ENCODE measurements around the gene CCDC50.

CCDC50 gene, protein sequence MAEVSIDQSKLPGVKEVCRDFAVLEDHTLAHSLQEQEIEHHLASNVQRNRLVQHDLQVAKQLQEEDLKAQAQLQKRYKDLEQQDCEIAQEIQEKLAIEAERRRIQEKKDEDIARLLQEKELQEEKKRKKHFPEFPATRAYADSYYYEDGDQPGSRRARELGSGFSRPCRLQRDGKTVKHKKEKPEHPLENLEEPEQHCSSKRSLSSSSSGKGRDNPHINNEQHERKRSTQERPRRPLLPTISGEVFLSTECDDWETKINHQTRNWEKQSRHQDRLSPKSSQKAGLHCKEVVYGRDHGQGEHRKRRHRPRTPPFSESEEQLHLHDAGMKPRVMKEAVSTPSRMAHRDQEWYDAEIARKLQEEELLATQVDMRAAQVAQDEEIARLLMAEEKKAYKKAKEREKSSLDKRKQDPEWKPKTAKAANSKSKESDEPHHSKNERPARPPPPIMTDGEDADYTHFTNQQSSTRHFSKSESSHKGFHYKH

DNA sequence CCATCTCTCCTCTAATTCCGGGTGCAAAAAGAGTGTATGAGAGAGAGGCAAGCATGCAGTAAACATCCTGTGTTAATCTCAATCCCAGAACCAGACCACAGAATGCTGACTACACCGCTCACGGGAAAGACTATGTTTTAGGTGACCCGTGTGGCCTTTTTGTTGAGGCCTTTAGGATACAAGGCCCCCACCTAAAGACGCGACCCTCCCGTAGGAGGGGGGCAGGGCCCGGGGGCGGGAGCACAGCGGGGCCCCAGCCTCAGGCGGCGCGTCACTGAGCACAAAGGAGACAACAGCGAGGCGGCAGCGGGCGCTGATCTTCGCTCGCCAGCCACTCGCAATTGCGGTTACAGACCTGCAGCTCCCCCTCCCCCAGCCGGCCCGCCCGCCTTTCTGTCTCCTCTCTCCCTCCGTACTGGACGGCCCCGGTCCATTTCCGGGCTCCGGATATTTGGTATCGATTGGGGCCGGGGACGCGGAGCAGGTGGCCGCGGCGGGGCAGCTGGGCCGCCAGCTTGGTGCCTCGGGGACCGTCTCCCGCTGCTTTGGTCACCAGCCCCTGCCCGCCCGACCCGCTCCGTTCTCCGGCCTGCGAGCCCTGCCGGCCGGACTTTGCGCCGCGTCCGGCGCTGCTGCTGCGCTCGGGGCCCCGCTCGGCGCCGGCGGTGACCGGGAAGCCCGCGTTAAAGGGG lies at the start of gene CCDC50:
Gene CCDC50 (plus strand): TSS at position 433 of the 692 bp plus-strand sequence. CDS start 281 bp downstream, outside the sequence.
- DNase-seq, result peak; percentile 91

DNA sequence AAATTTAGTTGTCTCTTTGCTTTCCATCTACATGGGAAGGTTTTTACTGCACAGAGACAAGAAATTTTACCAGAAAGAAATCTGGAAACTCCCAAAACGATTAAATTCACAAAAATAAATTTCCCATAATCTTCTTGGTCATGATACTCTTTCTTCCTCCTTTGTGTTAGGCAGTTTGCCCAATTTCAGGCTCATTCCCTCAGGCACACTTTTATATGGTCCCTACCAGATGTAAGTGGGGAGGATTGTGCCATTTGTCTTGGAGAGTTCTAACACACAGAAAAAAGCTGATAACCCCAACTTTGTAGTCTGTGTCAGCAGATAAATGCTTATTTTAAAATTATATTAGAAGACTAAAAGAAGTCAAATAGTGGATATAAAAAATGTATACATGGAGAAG lies 49.1 kb upstream of the CCDC50 start:
- DNase-seq, result no peak

DNA sequence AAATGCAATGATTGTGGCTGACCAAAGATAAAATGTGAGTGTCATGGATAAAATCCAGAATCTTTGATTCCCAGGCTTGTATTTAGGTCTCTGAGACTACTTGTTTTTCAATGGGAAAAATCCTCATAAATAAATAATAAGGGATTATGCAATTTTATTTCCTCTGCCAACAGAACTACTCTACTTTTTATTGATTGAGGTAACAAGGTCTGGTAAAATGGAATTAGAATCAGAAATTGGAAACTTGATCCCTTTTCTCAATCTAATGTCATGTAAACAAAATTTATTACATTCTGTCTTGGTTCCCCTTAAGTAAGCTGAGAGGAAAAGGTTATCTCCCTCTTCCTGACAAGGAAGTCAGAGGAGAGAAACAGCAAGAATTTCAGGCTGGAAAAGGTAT lies 48.3 kb upstream of the CCDC50 start:
- no peak for DNase-seq

DNA sequence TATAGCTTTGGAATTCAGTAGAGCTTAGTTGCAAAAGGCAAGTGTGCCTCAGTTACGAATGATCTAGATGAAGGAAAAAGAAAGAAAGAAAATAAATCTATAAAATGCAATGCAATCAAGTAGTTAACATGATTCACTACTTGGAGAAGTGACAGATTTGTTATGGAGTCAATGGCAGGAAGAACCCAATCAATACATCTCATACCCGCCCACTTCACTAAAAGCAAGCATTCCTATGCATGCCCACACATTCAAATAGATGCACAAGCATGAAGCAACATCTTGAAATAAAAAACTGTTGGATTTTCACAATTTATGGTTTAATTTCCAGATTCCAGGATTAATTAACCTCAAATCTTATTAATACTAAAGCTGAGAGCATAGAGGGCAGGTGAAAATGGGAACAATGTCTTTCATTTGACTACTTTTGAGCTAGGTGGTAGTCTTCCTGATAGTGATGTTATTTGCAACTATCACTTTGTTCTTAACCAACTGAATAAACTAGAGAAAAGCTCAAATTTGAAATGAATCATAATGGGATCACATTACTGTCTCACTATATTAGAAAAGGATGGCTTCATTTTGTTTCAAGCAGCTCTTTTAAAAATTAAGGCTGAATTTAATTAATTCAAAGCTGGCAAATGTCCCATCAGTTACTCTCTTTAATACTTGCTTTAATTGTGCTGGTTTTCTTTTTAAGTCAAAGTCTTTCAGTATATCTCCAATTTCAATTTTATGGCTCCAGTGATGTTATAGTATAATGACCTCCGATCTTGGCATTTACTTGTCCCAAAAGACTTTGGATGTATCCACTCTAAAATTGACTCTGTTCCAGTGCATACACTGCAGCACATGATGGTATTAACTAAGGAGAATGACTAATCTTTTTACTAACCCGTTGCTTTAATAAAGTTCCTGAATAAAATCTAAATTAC lies 46.7 kb upstream of the CCDC50 start:
- no peak for DNase-seq

DNA sequence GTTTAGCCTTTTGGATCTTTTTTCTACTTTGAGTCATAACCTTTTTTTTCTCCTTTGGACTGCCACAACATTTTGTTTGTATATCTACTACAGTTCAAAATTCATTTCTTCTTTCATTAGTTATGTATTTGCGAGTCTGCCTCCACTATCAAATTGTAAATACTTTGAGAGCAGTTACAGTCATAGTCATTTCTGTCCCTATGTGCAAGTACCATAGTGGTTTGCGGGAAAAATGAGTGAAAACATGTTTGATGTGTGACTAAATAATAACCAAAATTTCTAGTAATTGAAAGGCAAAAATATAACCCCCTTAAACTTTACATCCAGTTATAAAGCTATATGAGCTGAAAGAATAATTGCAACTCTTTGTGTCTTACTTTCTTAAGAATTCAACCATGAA lies 45.8 kb upstream of the CCDC50 start:
- DNase-seq, result no peak

DNA sequence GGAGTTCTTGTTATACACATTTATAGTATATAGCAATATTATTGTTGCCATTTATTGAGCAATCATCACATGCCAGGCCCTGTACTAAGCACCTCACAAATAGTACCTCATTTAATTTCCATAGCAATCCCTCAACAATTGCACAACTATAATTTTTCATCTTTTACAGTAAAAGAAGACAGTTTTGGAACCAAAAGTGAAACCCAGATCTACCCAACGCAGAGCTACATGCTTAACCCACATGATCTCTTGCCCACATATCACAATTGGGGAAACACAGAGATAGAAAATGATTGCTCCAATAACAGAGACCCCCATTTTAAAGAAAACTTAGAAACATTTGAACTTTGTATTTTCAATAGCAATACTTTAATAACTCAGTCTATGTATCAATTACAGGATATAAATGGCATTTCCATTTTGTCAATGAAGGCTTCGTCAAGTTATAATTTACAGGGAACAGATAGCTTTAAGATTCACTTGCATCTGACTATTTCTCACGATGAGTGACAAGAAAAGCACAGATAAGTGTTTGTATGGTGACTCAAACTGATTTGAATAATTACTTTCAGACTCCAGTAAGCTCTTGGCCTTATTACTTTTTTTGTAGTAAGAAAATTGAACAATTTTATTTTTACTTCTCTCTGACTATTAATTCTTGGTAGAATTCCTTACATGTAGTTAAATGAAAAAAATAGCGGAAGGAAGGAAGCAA lies 38.7 kb upstream of the CCDC50 start:
- DNase-seq, result no peak

DNA sequence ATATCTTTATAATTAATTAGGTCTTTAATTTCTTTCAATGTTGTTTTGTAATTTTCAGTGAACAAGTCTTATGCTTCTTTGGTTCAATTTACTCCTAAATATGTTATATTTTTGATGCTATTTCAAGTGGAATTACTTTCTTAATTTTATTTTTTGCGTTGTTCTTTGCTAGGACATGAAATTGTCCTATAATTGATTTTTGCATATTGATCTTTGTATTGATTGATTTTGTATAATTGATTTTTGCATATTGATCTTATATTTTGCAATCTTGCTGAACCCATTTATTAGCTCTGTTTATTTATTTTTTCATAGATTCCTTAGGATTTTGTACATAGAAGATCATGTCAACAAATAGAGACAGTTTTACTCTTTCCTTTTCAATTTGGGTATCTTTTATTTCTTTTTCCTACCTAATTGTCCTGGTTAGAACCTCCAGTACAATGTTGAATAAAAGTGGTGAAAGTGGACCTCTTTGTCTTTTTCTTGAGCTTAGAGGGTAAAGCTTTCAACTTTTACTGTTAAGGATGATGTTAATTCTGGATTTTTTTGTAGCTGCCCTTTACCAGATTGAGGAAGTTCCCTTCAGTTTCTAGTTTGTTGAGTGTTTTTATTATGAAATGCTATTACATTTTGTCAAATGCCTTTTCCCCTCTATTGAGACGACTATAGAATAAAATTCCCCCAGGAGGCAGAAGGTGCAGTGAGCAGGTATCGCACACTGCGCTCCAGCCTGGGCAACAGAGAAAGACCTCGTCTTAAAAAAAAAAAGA lies 36.8 kb upstream of the CCDC50 start:
- DNase-seq, result no peak

DNA sequence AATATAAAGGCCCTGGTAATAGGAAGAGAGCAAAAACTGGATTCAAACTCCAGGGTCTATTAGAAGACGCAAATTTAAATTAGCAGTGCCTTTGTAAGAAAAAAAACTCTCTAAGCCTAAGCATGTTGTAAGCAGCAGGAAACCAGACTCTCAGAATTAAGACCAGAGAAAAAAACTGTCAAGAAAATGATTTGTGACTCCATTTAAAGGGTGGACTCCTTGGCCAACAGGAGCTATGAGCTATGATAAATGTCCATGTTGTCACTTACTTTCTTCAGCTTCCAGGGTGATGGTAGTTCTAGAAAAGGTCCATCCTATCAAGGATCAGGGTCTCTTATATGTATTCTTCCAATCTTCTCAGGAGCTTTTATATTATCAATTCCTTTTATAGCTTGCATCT lies 34.9 kb upstream of the CCDC50 start:
- no peak for DNase-seq

DNA sequence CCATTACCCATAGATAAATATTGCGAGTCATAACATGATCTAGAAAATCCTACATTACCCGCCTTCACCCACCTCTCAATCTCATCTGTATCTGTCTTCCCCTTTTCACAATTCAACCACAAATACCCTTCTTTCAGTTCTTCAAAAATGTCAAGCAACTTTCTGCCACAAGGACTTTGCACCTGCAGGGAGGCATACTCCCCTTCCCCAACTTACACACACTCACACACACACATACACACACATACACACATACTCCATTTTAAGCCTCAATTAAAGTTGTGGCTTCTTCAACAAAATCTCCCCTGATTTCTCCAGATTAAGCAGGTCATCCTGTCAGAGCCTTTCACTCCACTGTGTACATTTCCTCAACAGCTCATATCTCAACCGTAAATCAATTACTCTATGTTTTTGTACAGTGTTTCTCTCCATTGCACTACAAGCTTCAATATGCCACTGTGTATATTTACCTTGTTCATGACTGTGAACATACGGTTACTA lies 33.1 kb upstream of the CCDC50 start:
- no peak for DNase-seq

DNA sequence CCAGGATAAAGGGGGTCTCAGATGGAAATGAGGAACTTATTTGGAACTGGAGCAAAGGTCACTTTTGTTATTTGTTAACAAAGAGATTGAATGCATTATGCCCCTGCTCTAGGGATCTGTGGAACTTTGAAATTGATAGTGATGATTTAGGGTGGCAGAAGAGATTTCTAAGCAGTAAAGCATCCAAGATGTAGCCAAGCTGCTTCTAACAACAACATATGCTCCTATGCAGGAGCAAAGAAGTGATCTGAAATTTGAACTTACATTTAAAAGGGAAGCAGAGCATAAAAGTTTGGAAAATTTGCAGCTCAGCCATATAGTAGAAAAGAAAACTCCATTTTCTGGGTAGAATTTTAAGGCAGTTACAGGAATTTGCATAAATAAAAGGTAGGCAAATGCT lies 30.3 kb upstream of the CCDC50 start:
- no peak for DNase-seq

DNA sequence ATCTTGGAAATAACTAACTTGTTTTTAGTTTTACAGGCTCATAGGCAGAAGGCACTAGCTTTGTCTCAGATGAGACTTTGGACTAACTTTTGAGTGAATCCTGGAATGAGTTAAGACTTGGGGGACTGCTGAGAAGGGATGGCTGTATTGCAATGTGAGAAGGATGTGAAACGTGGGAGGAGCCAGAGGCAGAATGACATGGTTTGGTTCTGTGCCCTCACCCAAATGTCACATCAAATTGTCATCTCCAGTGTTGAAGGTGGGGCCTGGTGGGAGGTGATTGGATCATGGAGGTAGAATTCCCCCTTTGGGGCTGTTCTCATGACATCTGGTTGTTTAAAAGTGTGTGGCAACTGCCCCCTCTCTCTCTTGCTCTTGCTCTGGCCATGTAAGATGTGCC lies 28.8 kb upstream of the CCDC50 start:
- DNase-seq, result no peak

DNA sequence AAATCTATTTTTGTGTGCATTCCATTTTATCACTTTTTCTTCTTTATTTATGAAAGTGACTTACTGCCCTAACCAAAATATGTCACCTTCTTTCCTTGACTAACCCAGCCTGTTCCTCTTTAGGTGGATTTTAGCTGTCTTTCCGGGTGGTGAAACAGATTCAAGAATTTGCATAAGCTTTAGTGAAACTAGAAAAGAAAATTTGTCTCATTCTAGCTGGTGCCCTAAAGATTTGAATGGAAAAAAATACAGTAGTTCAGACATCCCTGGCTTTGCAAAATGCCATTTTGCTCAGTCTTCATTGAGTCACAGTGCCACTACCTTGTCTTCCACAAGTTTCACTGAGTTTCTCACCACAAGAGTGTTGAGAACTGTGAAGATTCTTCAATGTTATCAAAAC lies 28.2 kb upstream of the CCDC50 start:
- DNase-seq, result no peak

DNA sequence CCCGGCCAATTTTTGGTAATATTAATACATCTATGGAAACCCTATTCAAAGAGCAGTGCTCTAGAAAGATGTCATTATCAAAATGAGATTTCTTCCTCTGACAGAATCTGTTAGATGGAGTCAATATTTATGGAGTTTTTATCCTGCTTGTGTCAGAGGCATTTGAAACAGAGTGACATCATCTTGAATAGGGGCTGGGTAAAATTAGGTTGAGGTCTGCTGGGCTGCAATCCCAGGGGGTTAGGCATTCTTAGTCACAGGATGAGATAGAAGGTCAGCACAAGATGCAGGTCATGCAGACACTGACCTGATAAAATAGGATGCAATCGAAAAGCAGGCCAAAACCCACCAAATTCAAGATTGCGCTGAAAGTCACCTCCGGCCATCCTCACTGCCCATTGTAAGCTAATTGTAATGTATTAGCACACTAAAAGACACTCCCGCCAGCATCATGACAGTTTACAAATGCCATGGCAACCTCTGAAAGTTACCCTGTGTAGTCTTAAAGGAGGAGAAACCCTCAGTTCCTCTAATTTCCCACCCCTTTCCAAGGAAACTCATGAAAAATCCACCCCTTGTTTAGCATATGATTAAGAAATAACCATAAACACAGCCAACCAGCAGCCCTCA lies 27.3 kb upstream of the CCDC50 start:
- no peak for DNase-seq

DNA sequence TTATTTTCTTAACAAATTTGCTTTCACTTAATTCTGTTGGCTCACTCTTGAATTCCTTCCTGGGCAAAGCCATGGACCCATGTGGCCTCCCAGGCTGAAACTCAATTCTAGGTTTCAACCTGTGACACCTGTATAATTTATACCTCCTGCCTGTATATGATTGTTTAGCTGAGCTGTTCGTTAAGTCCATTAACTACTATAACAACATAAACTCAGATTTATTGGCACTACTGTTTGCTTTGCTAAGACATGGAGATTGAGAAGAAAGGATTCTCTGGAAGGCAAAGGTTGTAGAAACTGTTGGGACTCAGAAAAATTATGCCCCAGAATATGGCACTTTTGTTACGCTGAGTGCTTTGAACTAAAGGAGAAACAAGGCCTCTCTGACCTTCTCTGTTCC lies 26.7 kb upstream of the CCDC50 start:
- DNase-seq, result no peak

DNA sequence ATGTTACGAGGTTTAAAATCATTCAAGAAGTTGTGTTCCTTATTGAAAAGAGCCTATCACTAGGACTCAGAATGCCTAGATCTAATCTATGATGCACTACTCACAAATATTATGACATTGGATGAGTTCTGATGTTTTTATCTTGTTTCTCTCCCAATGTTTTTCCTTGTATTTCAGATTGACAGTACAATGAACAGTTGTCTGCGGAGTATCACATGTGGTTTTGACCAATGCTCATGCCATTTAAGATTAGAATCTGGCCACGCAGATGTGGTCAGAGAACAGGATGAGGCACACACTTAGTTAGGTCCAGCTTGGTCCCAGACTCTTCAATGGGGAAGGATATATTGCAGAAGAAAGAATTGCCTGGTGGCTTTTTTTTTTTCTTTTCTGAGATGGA lies 25.6 kb upstream of the CCDC50 start:
- DNase-seq, result no peak

DNA sequence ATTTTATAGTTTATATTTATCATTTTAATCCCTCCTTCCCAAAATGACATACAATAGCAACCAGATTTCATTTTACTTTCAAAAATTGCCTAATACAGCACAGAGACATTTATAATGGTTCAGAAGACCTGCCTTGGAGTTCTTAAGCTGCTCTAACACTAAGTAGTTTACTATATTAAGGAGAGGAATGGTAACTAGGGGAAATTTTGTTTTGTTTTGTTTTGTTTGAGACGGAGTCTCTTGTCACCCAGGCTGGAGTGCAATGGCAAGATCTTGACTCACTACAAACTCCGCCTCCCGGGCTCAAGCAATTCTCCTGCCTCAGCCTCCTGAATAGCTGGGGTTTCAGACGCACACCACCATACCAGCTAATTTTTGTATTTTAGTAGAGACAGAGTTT lies 22.8 kb upstream of the CCDC50 start:
- no peak for DNase-seq

DNA sequence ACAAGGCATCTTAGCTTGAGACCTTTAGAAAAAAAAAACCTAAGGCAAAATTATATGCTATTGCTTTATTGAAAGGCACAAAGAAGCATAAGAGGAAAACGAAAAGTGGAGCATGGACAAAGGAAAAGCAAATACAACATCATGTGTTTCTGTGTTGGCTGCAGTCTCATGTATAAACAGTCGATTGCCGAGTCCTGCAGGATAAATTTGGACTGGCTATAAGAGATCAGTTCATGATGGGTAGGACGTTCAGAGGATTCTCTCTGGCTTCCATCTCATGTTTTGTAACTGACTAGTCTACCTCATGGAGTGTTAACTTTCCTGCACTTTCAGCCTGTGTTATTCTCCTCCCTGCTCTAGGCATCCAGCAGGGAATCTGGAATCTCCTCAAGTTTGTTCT lies 21.9 kb upstream of the CCDC50 start:
- DNase-seq, result no peak

DNA sequence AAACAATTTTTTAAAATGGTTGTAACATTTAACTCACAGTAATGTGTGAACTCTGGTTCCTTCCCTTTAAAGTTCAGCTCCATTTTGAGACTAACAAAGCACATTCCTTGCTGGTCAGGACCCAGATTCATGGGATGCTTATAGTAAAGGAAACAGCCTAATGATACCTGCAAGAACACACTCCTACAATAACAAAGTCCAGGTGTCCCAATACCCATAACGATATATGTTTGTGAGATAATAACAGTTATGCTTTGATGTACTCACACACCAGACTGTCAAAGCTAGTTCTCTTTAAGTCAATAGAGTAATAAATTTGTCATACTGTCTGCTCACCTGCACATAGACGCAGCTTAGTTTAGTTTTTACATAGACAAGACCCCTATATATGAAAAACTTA lies 15.9 kb upstream of the CCDC50 start:
- no peak for DNase-seq

DNA sequence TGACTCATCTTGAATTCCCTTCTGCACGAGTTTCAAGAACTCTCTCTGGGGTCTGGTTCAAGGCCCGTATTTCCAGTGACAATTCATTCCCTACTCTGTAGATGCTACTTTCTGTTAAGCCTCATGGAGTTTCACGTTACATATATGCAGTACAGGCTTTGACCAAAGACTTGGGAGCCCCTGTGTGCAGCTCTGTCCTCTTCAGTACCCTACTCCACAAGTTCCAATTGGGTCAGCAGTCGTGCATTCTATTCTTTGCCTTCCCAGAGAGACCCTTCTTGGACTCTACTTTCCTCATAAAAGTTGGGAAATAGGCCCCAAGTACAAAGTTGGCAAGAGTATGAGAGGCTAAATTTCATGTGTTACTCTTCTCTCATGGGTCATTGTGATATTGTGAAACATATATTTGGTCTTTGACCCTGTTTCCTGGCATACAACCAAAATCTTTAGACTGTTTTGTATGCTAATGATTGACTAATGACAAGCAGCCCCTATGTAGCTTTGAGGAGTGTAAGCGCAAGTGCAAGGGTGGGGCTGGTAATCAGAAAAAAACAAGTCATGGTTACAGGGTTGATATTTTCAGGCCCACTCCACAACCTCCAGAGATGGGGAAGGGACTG lies 15.0 kb upstream of the CCDC50 start:
- DNase-seq, result no peak

DNA sequence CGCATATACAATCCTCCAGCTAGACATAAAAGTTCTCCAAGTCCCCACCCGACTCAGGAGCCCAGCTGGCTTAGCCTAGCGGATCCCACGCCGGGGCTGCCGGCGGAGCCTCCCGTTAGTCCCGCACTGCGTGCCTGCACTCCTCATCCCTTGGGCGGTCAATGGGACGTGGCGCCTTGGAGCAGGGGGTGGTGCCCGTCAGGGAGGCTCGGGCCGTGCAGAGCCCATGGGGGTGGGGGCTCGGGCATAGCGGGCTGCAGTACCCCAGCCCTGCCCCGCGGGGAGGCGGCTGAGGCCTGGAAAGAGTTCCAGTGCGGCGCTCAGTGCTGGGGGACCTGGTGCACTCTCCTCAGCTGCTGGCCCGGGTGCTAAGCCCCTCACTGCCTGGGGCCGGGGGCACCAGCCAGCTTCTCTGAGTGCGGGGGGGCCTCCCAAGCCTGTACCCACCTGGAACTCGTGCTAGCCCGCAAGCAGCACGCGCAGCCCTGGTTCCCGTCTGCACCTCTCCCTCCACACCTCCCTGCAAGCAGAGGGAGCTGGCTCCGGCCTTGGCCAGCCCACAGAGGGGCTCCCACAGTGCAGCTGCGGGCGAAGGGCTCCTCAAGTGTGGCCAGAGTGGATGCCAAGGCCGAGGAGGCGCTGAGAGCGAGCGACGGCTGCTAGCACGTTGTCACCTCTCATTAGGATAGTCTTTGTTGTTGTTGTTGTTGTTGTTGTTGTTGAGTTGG lies 12.2 kb upstream of the CCDC50 start:
- DNase-seq, result no peak

Measured in right hindlimb (tissue), 1 donor.